GM12878 (cell line): Measurements from ENCODE around the gene ASXL2. TPM values are rescaled to one million over a fixed set of nuclear protein-coding genes. Genes with fewer than 3 reads are reported as not detected.

Experiments used
- ATAC-seq: fragments of 200-7000 bp; cut with Tn5 transposase; 3 replicates; pipeline ENCODE4 v1.9.1; 2020; ENCODE audit warnings: mild to moderate bottlenecking, moderate library complexity
- BruUV-seq: library from RNA; stranded (reverse); fragments of 400-500 nt; replicated peaks from 2 replicates; lab custom pipeline; 2021; lab: Mats Ljungman, UMichigan
- CTCF ChIA-PET: fragments of 300-600 bp; sonication (Branson Sonifier 250); formaldehyde crosslinking; extraction: SDS; loops from one replicate; lab custom pipeline; 2021; ENCODE audit warnings: inconsistent platforms; lab: Yijun Ruan, JAX
- POLR2A ChIA-PET: fragments of 350-600 bp; formaldehyde crosslinking; extraction: SDS; loops from one replicate; lab custom pipeline; 2021; ENCODE audit warnings: inconsistent platforms; lab: Charles Lee
- RAD21 ChIA-PET: fragments of 300-600 bp; sonication (Branson Sonifier 250); formaldehyde crosslinking; loops from one replicate; lab custom pipeline; 2023; ENCODE audit warnings: antibody characterized with exemption; ENCODE audit not compliant: unreplicated experiment; lab: Charles Lee
- SMC1A ChIA-PET: fragments of 300-600 bp; sonication (Branson Sonifier 250); formaldehyde crosslinking; loops from one replicate; lab custom pipeline; 2023; ENCODE audit not compliant: unreplicated experiment, uncharacterized antibody; lab: Charles Lee
- DNase-seq: peaks from one replicate; pipeline ENCODE4 v3.0.0-alpha.2; 2011; ENCODE audit warnings: low read depth, low spot score
- FAIRE-seq: peaks from 3 replicates; lab custom pipeline; 2011; peaks lifted over from hg19 to GRCh38; lab: Jason Lieb, UNC
- H2AFZ ChIP-seq: 2 replicates; pipeline ENCODE4 v1.6.0; 2011; ENCODE audit warnings: low read depth, low read length, control low read depth; ENCODE audit not compliant: control insufficient read depth
- H3K27ac ChIP-seq: 2 replicates; pipeline ENCODE4 v1.5.1; 2011; ENCODE audit warnings: control low read depth; ENCODE audit not compliant: control insufficient read depth, insufficient read depth
- H3K27me3 ChIP-seq, 2 experiments: replicated peaks in 1 of 2; 2 replicates each; pipeline versions ENCODE4 v1.6.0 to v1.6.1; 2011; ENCODE audit warnings: low read length in 1 of 2; ENCODE audit not compliant: control insufficient read depth in 2 of 2, insufficient read depth in 2 of 2
- H3K36me3 ChIP-seq, 2 experiments: 2 replicates each; pipeline ENCODE4 v1.5.1; 2011; ENCODE audit warnings: low read length in 1 of 2; ENCODE audit not compliant: control insufficient read depth in 2 of 2, insufficient read depth in 2 of 2
- H3K4me1 ChIP-seq: 2 replicates; pipeline ENCODE4 v1.6.1; 2011; ENCODE audit warnings: mild to moderate bottlenecking, low read length, moderate library complexity, mixed read lengths; ENCODE audit not compliant: control insufficient read depth, insufficient read depth
- H3K4me2 ChIP-seq: 2 replicates; pipeline ENCODE4 v1.6.0; 2011; ENCODE audit warnings: control low read depth; ENCODE audit not compliant: control insufficient read depth, insufficient read depth
- H3K4me3 ChIP-seq: fragments of 200-600 bp; sonication (generic); 2 replicates; pipeline ENCODE4 v1.5.1; 2016
- H3K79me2 ChIP-seq: 2 replicates; pipeline ENCODE4 v1.6.0; 2011; ENCODE audit warnings: low read length; ENCODE audit not compliant: control insufficient read depth, insufficient read depth
- H3K9ac ChIP-seq: 2 replicates; pipeline ENCODE4 v1.8.0; 2011; ENCODE audit warnings: low read length, control low read depth, mixed read lengths; ENCODE audit not compliant: control insufficient read depth, insufficient read depth
- H3K9me3 ChIP-seq: replicated peaks from 3 replicates; pipeline ENCODE4 v1.5.1; 2011; ENCODE audit warnings: mild to moderate bottlenecking, low read length; ENCODE audit not compliant: control insufficient read depth, insufficient read depth
- H4K20me1 ChIP-seq: 2 replicates; pipeline ENCODE4 v1.6.0; 2011; ENCODE audit not compliant: control insufficient read depth, insufficient read depth
- BCL11A ChIP-seq: IDR thresholded peaks from 2 replicates; pipeline ENCODE4 v1.6.1; 2011; ENCODE audit warnings: low read depth, low read length
- BCL3 ChIP-seq: IDR thresholded peaks from 2 replicates; pipeline ENCODE4 v1.6.1; 2011; ENCODE audit warnings: borderline replicate concordance, low read depth, mild to moderate bottlenecking, moderate library complexity, low read length; ENCODE audit not compliant: insufficient read depth, poor library complexity, severe bottlenecking
- BHLHE40 ChIP-seq, 2 experiments: fragments of 450-650 bp in 1 of 2; IDR thresholded peaks; 2 replicates each; pipeline ENCODE4 v1.6.1; 2011 to 2017; ENCODE audit warnings: low read depth in 2 of 2, borderline replicate concordance in 1 of 2, improper control_type of control experiment in 1 of 2, low read length in 1 of 2, mild to moderate bottlenecking in 1 of 2
- CBX3 ChIP-seq: fragments of 200-600 bp; sonication (generic); IDR thresholded peaks from 2 replicates; pipeline ENCODE4 v1.6.1; 2016; ENCODE audit warnings: low read depth, borderline replicate concordance
- E4F1 ChIP-seq: fragments of 450-650 bp; IDR thresholded peaks from 2 replicates; pipeline ENCODE4 v1.6.1; 2018; ENCODE audit warnings: borderline replicate concordance, mild to moderate bottlenecking; ENCODE audit not compliant: partially characterized antibody
- FOXM1 ChIP-seq: IDR thresholded peaks from 2 replicates; pipeline ENCODE4 v1.6.1; 2012; ENCODE audit warnings: low read depth, mild to moderate bottlenecking, inconsistent platforms, low read length, moderate library complexity
- HCFC1 ChIP-seq: fragments of 150-350 bp; IDR thresholded peaks from 2 replicates; pipeline ENCODE4 v1.6.1; 2014; ENCODE audit warnings: low read length
- HDAC6 ChIP-seq: fragments of 200-600 bp; sonication (generic); IDR thresholded peaks from one replicate; pipeline ENCODE4 v1.8.0; 2017; ENCODE audit warnings: antibody characterized with exemption; ENCODE audit not compliant: unreplicated experiment
- IKZF2 ChIP-seq, 2 experiments: fragments of 450-650 bp; IDR thresholded peaks; 2 replicates each; pipeline ENCODE4 v1.6.1; 2017; ENCODE audit warnings: mild to moderate bottlenecking in 2 of 2, moderate library complexity in 2 of 2
- JUND ChIP-seq: IDR thresholded peaks from 2 replicates; pipeline ENCODE4 v1.6.1; 2012; ENCODE audit warnings: low read depth, mild to moderate bottlenecking, low read length, improper control_type of control experiment, moderate library complexity
- LARP7 ChIP-seq: fragments of 450-650 bp; IDR thresholded peaks from 2 replicates; pipeline ENCODE4 v1.6.1; 2017; ENCODE audit warnings: mild to moderate bottlenecking
- MEF2B ChIP-seq: fragments of 450-650 bp; IDR thresholded peaks from 2 replicates; pipeline ENCODE4 v1.6.1; 2018; ENCODE audit warnings: mild to moderate bottlenecking, moderate library complexity; ENCODE audit not compliant: partially characterized antibody, poor library complexity, severe bottlenecking
- SMAD5 ChIP-seq: IDR thresholded peaks from 2 replicates; pipeline ENCODE4 v1.6.1; 2016; ENCODE audit warnings: antibody characterized with exemption, low read depth
- SMARCA5 ChIP-seq: fragments of 450-650 bp; IDR thresholded peaks from 2 replicates; pipeline ENCODE4 v1.6.1; 2017; ENCODE audit warnings: mild to moderate bottlenecking
- ZNF207 ChIP-seq: fragments of 450-650 bp; IDR thresholded peaks from 2 replicates; pipeline ENCODE4 v1.6.1; 2014; ENCODE audit warnings: antibody characterized with exemption, mild to moderate bottlenecking, borderline replicate concordance
- WGBS: methylation state at CpG from one replicate; pipeline ENCODE4 v1.1.6; 2016; ENCODE audit warnings: low lambda C conversion rate; ENCODE audit not compliant: insufficient replicate concordance, insufficient coverage; ENCODE audit errors: missing lambda C conversion rate; 5-methylcytosine and 5-hydroxymethylcytosine counted together
- in situ Hi-C: fragments of 300-500 bp; cut with MboI; formaldehyde crosslinking; loops from 9 replicates; pipeline ENCODE4 v1.14.3; 2018; ENCODE audit warnings: mixed read lengths
- intact Hi-C: fragments of 100-400 bp; cut with micrococcal nuclease; formaldehyde crosslinking; loops from one replicate; pipeline ENCODE4 v1.14.2; 2022; ENCODE audit not compliant: unreplicated experiment
- polyA plus RNA-seq, 11 experiments: library from polyadenylated mRNA; depleted of rRNA in 4 of 11; unstranded in 6 of 11; stranded (reverse) in 5 of 11; fragments of >200 nt; fragmentation: Nextera tagmentation in 4 of 11; fragmentation: Illumina TruSeq in 1 of 11; extraction: Ambion mirVana in 4 of 11; extraction: Trizol in 1 of 11; gene quantifications; 1 replicate in 1 of 11; 2 replicates in 10 of 11; pipeline versions ENCODE4 v1.2.1 to v1.2.3, GENCODE V29; 2011 to 2016; ENCODE audit warnings: inconsistent platforms in 2 of 11, missing spikeins in 2 of 11, low read depth in 1 of 11
- total RNA-seq, 4 experiments: library from RNA; depleted of rRNA in 3 of 4; stranded (reverse); fragments of >200 nt in 3 of 4; fragmentation: Illumina TruSeq in 1 of 4; extraction: Trizol in 1 of 4; gene quantifications; 2 replicates each; pipeline versions ENCODE4 v1.2.1 to v1.2.3, GENCODE V29; 2013 to 2021
- TF ChIP-seq, protein P1 (sequence below): IDR thresholded peaks from 2 replicates; pipeline ENCODE4 v1.6.1; 2012; ENCODE audit warnings: low read depth, low read length, improper control_type of control experiment
- TF ChIP-seq, protein P2 (sequence below): fragments of 450-650 bp; formaldehyde crosslinking; IDR thresholded peaks from 2 replicates; pipeline ENCODE4 v1.4.0; 2022; ENCODE audit warnings: mild to moderate bottlenecking, moderate library complexity

Gene ASXL2
- total and polyA plus RNA-seq, 10 of the 15 experiments (the other 5 are each of a cell fraction or from before 2014, with no cell fraction given), result 1.3 to 17.7 (median 5.5) TPM

- no peak for TF ChIP-seq HDAC6
Observed at GRCh38 chr2:25920336-25920735, 42.0 kb upstream of the ASXL2 start (continued).

GRCh38 chr2:25917832-25918231, 39.5 kb upstream of the ASXL2 start:
- Histone ChIP-seq H3K27me3 (no peaks in the 10 kb centered on the region), H3K9me3 (no peaks in the 10 kb centered on the region), H3K4me1 (no peaks in the 10 kb centered on the region), H3K4me3 (no peak overlapping the region), H4K20me1 (no peaks in the 10 kb centered on the region), H3K36me3 (no peaks in the 10 kb centered on the region), H3K4me2 (no peak overlapping the region), H2AFZ (no peak overlapping the region), H3K79me2 (no peaks in the 10 kb centered on the region), H3K27ac (no peak overlapping the region), H3K9ac (no peak overlapping the region)
- no peak for ATAC-seq
- no TSS peak for BruUV-seq
- no peak for DNase-seq
- FAIRE-seq, result no peak
- in situ Hi-C loops, result no loop called here
- WGBS, result 48% methylated on average over 3 of the region's 3 CpGs
- CTCF ChIA-PET, result interaction anchor here (0.9 to 2.1 kb wide), 3 partner anchors 10 to 33 kb away, joined by 3 to 5 read pairs (median 4); no protein-coding TSS in a partner anchor
- RAD21 ChIA-PET, result no interaction called here
- SMC1A ChIA-PET, result no interaction called here
- intact Hi-C loops, result no loop called here
- POLR2A ChIA-PET, result no interaction called here
- no peak for TF ChIP-seq HCFC1
- TF ChIP-seq, protein P1, sequence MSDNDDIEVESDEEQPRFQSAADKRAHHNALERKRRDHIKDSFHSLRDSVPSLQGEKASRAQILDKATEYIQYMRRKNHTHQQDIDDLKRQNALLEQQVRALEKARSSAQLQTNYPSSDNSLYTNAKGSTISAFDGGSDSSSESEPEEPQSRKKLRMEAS, result no peak
- TF ChIP-seq LARP7, result no peak
- TF ChIP-seq CBX3, result no peak
- TF ChIP-seq MEF2B, result no peak
- TF ChIP-seq E4F1, result no peak
- no peak for TF ChIP-seq BHLHE40 (IDR thresholded peaks at IDR 0.05; ENCODE audit: borderline replicate concordance in 1 of 2, low read depth in 2 of 2, low read length in 1 of 2)
- TF ChIP-seq ZNF207, result no peak
- TF ChIP-seq BCL3, result no peak
- TF ChIP-seq SMARCA5, result no peak
- no peak for TF ChIP-seq FOXM1
- no peak for TF ChIP-seq JUND
- TF ChIP-seq, protein P2, sequence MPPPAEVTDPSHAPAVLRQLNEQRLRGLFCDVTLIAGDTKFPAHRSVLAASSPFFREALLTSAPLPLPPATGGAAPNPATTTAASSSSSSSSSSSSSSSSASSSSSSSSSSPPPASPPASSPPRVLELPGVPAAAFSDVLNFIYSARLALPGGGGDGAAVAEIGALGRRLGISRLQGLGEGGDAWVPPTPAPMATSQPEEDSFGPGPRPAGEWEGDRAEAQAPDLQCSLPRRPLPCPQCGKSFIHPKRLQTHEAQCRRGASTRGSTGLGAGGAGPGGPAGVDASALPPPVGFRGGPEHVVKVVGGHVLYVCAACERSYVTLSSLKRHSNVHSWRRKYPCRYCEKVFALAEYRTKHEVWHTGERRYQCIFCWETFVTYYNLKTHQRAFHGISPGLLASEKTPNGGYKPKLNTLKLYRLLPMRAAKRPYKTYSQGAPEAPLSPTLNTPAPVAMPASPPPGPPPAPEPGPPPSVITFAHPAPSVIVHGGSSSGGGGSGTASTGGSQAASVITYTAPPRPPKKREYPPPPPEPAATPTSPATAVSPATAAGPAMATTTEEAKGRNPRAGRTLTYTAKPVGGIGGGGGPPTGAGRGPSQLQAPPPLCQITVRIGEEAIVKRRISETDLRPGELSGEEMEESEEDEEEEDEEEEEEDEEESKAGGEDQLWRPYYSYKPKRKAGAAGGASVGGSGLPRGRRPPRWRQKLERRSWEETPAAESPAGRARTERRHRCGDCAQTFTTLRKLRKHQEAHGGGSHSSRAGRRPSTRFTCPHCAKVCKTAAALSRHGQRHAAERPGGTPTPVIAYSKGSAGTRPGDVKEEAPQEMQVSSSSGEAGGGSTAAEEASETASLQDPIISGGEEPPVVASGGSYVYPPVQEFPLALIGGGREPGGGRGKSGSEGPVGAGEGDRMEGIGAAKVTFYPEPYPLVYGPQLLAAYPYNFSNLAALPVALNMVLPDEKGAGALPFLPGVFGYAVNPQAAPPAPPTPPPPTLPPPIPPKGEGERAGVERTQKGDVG (CRISPR knock-in tag), result no peak
- TF ChIP-seq BCL11A, result no peak
- no peak for TF ChIP-seq SMAD5
- TF ChIP-seq IKZF2 (IDR thresholded peaks at IDR 0.05), result no peak
